Breast epithelium (tissue), 3 donors: ENCODE results near the gene PRDM7.

Source experiments
- CTCF ChIP-seq, 3 donors: fragments of 450-650 bp; IDR thresholded peaks; one replicate each; pipeline ENCODE4 v1.5.1; 2016 to 2017; ENCODE audit warnings: antibody characterized with exemption in 3 of 3, mild to moderate bottlenecking in 3 of 3, moderate library complexity in 3 of 3
- POLR2A ChIP-seq: fragments of 450-650 bp; IDR thresholded peaks from one replicate; pipeline ENCODE4 v1.6.1; 2016; ENCODE audit warnings: antibody characterized with exemption, mild to moderate bottlenecking, moderate library complexity
- POLR2AphosphoS5 ChIP-seq, 3 donors: sonication (generic); formaldehyde crosslinking; IDR thresholded peaks; one replicate each; pipeline ENCODE4 v1.6.1; 2017; ENCODE audit warnings: antibody characterized with exemption in 3 of 3

- TF ChIP-seq POLR2AphosphoS5 (IDR thresholded peaks at IDR 0.05), result no peak
- TF ChIP-seq POLR2A, result no peak
- TF ChIP-seq CTCF (IDR thresholded peaks at IDR 0.05), result no peak
Measured at GRCh38 chr16:90048737-90049330, 28.3 kb downstream of the PRDM7 start.
